UCSD-AML1 (cell line): ENCODE data around the gene KRTAP5-7.

ENCODE experiments used
- DNase-seq: peaks from one replicate; lab custom pipeline; 2025; ENCODE audit not compliant: unreplicated experiment; lab: John Stamatoyannopoulos, UW

The KRTAP5-7 gene

DNA sequence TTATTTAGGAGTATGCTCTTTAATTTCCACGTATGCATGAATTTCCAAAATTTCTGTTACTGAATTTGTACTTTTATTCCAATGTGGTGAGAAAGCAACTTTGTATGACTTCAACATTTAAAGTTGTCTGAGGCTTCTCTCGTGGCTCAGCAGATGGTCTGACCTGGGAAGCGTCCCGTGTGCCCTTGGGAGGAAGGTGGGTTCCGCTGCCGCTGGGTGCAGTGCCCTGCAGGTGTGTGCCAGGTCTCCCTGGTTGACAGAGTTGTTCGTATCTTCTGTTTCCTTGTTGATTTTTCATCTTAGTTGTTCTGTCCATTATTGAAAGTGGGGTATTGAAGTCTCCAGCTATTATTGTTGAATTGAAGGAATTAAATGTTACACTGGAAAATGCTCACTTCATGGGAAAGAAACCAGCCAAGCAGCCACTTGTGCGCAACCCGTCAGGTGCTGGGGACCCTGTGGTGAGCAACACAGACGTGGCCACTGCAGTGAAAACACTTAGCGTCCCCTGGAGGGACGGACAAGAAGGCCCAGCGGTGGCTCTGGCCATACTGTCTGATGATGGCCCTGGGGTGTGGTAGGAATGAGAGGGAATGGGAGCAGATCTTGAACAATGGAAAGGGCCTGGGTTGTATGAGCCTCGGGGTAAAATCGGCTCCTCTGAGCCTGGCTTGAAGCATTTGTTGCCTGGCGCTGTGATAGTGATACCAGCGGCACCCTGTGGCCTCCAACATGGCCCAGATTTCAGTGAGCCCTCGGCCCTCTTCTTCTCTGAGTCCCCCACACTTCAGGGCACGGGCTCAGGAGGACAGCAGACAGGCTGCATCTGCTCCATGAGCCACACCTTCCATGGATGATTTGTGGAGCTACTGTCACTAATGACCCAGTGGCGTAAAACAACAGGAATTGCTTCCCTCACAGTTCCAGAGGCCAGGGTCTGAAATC, 31.5 kb upstream of the KRTAP5-7 start:
- no peak for DNase-seq

DNA sequence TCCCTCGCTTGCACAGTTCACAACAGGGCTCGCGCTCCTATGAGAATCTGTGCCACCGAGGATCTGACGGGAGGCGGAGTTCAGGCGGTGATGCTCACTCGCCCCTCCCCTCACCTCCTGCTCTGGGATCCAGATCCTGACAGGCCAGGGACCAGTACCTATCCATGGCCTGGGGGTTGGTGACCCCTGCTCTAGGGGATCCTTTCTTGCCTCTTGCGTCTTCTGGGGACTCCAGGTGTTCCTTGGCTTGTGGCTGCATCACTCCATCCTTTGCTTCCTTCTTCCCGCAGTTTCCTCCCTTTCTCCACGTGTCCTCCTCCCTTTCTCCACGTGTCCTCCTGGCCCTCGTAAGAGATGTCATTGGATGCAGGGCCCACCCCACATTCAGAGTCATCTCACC, 30.6 kb upstream of the KRTAP5-7 start:
- no peak for DNase-seq

GRCh38 chr11:71498091-71498490, 29.0 kb upstream of the KRTAP5-7 start:
- no peak for DNase-seq

GRCh38 chr11:71499125-71499524, 27.9 kb upstream of the KRTAP5-7 start:
- no peak for DNase-seq

DNA sequence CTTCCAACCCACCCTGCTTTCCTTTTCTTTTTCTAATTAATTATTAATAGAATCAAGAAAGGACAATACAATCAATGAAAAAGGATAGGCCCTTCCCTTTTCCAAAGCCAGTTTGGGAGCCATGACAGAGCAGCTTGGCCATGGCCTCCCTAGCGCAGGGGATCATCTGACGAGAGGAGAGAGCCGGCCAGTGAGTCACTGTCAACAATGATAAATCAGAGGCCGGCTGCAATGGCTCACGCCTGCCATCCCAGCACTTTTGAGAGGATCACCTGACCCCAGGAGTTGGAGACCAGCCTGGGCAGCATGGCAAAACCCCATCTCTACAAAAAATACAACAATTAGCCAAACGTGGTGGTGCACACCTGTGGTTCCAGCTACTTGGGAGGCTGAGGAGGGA, 27.5 kb upstream of the KRTAP5-7 start:
- DNase-seq: no peak

- no peak for DNase-seq
These were observed 26.5 kb upstream of the KRTAP5-7 start for GRCh38 chr11:71500601-71501021.

GRCh38 chr11:71501071-71501985, 25.7 kb upstream of the KRTAP5-7 start:
- DNase-seq: no peak

- DNase-seq: no peak
These were observed 25.0 kb upstream of the KRTAP5-7 start for GRCh38 chr11:71502026-71502425.

- DNase-seq: no peak
These were observed 24.1 kb upstream of the KRTAP5-7 start for GRCh38 chr11:71502871-71503435.

- DNase-seq: no peak
These were observed 22.5 kb upstream of the KRTAP5-7 start for GRCh38 chr11:71504531-71504930.

- DNase-seq: no peak
These were observed 22.1 kb upstream of the KRTAP5-7 start for GRCh38 chr11:71505001-71505400.

DNA sequence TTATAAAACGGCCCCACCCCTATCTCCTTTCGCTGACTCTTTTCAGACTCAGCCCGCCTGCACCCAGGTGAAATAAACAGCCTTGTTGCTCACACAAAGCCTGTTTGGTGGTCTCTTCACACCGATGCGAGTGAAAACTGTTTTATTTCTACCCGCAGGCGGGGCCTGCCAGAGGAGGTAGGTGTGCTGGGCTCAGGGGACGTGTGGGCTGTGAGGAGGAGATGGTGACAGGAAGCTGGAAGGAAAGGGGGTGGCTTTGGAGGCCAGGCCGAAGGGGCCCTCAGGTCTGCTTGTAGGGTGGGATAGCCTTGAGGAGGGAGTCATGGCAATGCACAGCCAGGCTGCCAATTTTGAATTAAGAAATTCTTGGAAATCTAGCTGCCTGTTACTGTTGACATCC, 21.3 kb upstream of the KRTAP5-7 start:
- no peak for DNase-seq

DNA sequence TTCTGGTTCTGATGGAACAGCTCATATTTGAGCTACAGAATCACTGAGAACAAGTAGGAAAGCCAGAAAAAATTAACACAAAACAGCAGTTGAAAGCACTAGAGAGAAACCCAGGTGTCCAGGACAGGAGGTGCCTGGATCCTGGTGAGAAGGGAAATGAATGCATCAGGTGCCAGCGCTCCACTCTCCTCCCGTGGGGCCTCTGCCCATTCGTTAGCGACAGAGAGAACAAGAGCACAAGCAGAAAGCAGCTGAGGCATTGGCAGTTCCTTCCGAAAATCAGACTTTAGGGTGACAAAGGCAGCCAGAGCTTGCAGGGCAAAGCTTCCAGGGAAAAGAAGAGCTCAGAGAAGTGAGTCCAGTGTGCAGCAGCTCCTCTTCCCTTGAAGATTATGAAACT, 20.0 kb upstream of the KRTAP5-7 start:
- DNase-seq: no peak

DNA sequence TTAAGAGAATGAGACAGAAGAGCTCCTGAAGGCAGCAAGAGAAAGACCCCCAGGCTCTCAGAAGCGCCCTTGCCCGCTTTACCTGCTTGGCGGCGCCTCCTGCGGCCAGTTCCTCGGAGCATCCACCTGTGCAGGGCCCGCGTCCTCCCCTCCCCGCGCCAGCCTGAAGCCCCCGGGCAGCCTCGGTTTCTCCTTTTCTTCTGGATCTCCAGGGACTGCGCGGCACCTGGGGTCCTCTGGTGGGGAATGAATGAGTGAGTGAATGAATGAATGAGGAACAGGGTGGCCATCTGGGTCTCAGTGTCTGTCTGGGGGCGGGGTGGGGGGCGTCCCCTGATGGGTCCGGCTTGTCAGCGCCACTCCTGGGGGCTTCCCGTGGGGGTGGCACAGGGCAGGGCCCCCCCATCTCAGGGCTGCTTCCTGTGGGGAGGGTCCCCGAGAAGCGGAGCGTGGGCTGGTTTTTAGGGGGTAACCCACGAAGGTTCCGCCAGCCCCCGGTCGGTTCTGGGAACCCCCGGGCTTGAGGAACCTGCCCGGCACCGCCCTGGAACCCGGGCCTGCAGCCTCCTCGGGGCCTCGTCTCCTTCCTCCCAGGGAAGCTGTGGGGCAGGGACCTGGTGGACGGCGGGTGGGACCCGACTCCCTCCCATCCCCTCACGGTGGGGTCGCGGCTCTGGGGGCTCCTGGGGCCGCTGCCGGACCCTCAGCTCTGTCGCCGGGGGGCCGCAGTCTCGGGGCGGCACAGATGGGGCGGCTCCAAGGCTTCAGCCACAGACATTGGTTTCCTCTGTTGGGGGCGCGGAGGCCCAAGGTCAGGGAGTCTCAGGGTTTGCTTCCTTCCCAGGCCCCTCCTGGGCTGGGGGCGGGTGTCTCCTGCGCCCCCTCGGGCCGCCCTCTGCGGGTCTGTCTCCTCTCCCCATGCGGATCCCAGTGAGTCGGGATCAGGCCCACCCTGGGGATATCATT, 8.3 kb upstream of the KRTAP5-7 start:
- no peak for DNase-seq

DNA sequence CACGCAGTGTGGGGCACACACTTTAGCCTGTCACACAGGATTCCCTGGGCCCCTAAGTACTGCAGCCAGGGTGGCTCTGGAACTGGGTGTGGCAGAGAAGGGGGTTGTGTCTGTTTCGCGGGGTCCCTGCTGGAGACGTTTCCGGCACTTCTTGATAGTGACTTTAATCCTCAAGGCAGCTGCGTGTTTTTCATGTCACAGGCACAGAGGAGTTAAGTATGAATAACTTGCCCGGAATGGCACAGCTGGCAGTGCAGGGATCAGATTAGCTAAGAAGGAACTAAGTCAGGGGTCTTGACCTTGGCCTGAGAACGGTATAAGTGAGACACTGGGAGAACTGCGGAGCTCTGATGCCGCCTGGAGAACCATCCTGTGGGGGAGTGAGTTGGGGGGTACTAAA, 7.5 kb upstream of the KRTAP5-7 start:
- DNase-seq: no peak

GRCh38 chr11:71525188-71525937, 1.7 kb upstream of the KRTAP5-7 start:
- DNase-seq: no peak

DNA sequence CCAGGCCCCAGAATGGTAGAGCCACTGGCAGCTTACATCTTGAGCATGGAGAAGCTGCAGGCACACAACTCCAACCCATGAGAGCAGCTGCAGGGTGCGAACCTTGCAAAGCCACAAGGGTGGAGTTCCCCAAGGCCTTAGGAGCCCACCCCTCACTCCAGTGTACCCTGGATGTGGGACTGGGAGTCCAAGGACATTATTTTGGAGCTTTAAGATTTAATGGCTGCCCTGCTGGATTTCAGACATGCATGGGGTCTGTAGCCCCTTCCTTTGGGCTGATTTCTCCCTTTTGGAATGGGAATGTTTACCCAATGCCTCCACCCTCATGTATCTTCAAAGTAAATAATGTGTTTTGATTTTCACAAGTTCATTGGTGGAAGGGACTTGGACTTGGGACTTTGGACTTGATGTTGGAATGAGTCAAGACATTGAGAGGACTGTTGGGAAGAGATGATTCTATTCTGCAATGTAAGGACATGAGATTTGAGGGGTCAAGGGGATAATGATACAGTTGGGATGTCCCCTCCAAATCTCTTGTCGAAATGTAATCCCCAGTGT, 1.1 kb upstream of the KRTAP5-7 start:
- DNase-seq: no peak

DNA sequence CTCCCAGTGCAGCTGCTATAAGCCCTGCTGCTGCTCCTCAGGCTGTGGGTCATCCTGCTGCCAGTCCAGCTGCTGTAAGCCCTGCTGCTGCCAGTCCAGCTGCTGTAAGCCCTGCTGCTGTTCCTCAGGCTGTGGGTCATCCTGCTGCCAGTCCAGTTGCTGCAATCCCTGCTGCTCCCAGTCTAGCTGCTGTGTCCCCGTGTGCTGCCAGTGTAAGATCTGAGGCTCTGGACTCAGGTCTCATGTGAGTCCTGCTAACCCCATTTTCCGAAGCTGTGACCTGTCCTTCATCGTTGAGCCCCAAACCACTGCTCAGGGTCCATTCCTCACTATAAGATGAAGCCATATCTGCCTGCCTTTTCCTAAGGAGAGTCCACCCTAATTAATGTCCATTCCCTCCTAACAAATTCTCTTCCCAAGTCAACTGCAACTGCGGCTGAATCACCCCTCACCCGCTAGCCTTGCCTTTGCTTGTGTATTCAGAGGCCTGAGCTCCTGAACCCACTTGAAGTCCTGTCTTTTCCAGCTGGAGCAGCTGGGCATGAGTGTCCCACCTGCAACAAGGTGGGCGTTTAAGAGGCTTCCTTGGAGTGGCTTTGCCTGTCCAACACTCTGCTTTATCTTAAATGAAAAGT, 626 bp downstream of the KRTAP5-7 start:
- DNase-seq: no peak

- DNase-seq: no peak
These were observed 3.5 kb downstream of the KRTAP5-7 start for GRCh38 chr11:71530602-71531001.
